OCI-LY7 (cell line): Measurements from ENCODE around the gene TMPRSS11E. TPM values are rescaled to one million over a fixed set of nuclear protein-coding genes. Genes with fewer than 3 reads are reported as not detected.

Experiments
- BruUV-seq: library from RNA; stranded (reverse); fragments of 400-500 nt; replicated peaks from 2 replicates; lab custom pipeline; 2021; lab: Mats Ljungman, UMichigan
- CTCF ChIA-PET: fragments of 300-600 bp; sonication (Branson Sonifier 250); formaldehyde crosslinking; loops from one replicate; lab custom pipeline; 2022; ENCODE audit warnings: antibody characterized with exemption; ENCODE audit not compliant: unreplicated experiment; lab: Charles Lee
- POLR2A ChIA-PET: fragments of 300-600 bp; sonication (Branson Sonifier 250); formaldehyde crosslinking; loops from one replicate; lab custom pipeline; 2022; ENCODE audit warnings: antibody characterized with exemption; lab: Charles Lee
- DNase-seq: peaks from one replicate; pipeline ENCODE4 v3.0.0-alpha.2; 2015; ENCODE audit warnings: low spot score
- H2AFZ ChIP-seq: fragments of 200-600 bp; sonication (generic), shearing (Covaris generic); 2 replicates; pipeline ENCODE4 v1.6.1; 2014; ENCODE audit warnings: mild to moderate bottlenecking, antibody characterized with exemption, low read length, moderate library complexity
- H3K27ac ChIP-seq: fragments of 200-600 bp; sonication (generic); 2 replicates; pipeline ENCODE4 v1.5.1; 2014; ENCODE audit warnings: mixed run types, low read depth, mild to moderate bottlenecking, moderate library complexity, low read length, inconsistent platforms; ENCODE audit not compliant: poor library complexity, severe bottlenecking
- H3K36me3 ChIP-seq: fragments of 200-600 bp; sonication (generic); 2 replicates; pipeline ENCODE4 v1.6.1; 2014; ENCODE audit warnings: mild to moderate bottlenecking, antibody characterized with exemption, low read length, moderate library complexity, mixed read lengths; ENCODE audit not compliant: insufficient read depth
- H3K4me1 ChIP-seq: fragments of 200-600 bp; sonication (generic); 2 replicates; pipeline ENCODE4 v1.5.1; 2014; ENCODE audit warnings: mild to moderate bottlenecking, low read length; ENCODE audit not compliant: insufficient read depth, poor library complexity, severe bottlenecking
- H3K4me2 ChIP-seq: fragments of 200-600 bp; sonication (generic); 2 replicates; pipeline ENCODE4 v1.6.1; 2014; ENCODE audit warnings: mild to moderate bottlenecking, low read length
- H3K4me3 ChIP-seq: fragments of 200-600 bp; sonication (generic); 2 replicates; pipeline ENCODE4 v1.5.1; 2014; ENCODE audit warnings: mild to moderate bottlenecking, low read depth, low read length; ENCODE audit not compliant: poor library complexity, severe bottlenecking
- H3K79me2 ChIP-seq: fragments of 200-600 bp; sonication (generic); 2 replicates; pipeline ENCODE4 v1.6.1; 2016; ENCODE audit warnings: low read depth, mild to moderate bottlenecking, low read length, moderate library complexity, mixed read lengths; ENCODE audit not compliant: insufficient read depth
- H3K9me2 ChIP-seq: fragments of 200-600 bp; sonication (generic); 2 replicates; pipeline ENCODE4 v1.6.1; 2016; ENCODE audit warnings: mild to moderate bottlenecking, low read length, mixed read lengths; ENCODE audit not compliant: insufficient read depth
- H3K9me3 ChIP-seq: fragments of 200-600 bp; sonication (generic); 2 replicates; pipeline ENCODE4 v1.6.1; 2014; ENCODE audit warnings: mild to moderate bottlenecking, mixed run types, low read length, mixed read lengths
- H4K20me1 ChIP-seq: fragments of 200-600 bp; sonication (generic); 2 replicates; pipeline ENCODE4 v1.6.1; 2014; ENCODE audit warnings: mild to moderate bottlenecking, antibody characterized with exemption, low read length, moderate library complexity, mixed read lengths; ENCODE audit not compliant: insufficient read depth
- EZH2phosphoT487 ChIP-seq: fragments of 200-600 bp; sonication (generic); IDR thresholded peaks from 2 replicates; pipeline ENCODE4 v1.6.1; 2018; ENCODE audit warnings: low read depth, borderline replicate concordance, mild to moderate bottlenecking, mixed run types, antibody characterized with exemption, low read length, moderate library complexity, mixed read lengths
- intact Hi-C: fragments of 100-400 bp; cut with micrococcal nuclease; formaldehyde crosslinking; loops from one replicate; pipeline ENCODE4 v1.10.0; 2022; ENCODE audit not compliant: unreplicated experiment
- total RNA-seq, 2 experiments: library from RNA; depleted of rRNA in 1 of 2; stranded (reverse); fragments of >200 nt in 1 of 2; shearing (Covaris generic) in 1 of 2; gene quantifications; 2 replicates each; pipeline ENCODE4 v1.2.3, GENCODE V29; 2014 to 2022
- TF ChIP-seq, protein P1 (sequence below): fragments of 200-600 bp; sonication (generic); conservative IDR thresholded peaks from 2 replicates; pipeline ENCODE4 v1.5.1; 2014; ENCODE audit warnings: mild to moderate bottlenecking, antibody characterized with exemption, low read length, moderate library complexity, mixed read lengths

TMPRSS11E gene
- total RNA-seq, 2 experiments from 2014 or later = not detected

DNA sequence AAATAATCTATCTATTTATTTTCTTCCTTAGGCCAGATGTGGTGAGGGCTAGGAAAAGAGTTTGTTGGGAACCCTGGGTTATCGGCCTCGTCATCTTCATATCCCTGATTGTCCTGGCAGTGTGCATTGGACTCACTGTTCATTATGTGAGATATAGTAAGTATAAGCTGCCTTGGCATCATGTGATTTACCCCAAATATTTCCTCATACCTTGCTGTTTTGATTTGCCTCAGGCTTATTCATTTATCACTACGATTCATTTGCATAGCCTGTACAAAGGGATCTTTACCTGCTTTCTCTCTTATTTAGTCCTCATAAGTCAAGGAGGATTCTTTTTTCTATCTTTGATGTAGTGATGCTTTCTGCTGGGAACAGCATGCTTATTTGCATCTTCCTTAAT, 14.5 kb downstream of the TMPRSS11E start:
- BruUV-seq = no TSS peak

GRCh38 chr4:68462691-68463090, 15.4 kb downstream of the TMPRSS11E start:
- no peak overlapping the region for H3K4me3 ChIP-seq
- H3K4me1 ChIP-seq = no peaks in the 10 kb centered on the region
- DNase-seq = no peak
- H4K20me1 ChIP-seq = no peaks in the 10 kb centered on the region
- CTCF ChIA-PET = no interaction called here
- H2AFZ ChIP-seq = no peak overlapping the region
- H3K4me2 ChIP-seq = no peak overlapping the region
- TF ChIP-seq, protein P1, sequence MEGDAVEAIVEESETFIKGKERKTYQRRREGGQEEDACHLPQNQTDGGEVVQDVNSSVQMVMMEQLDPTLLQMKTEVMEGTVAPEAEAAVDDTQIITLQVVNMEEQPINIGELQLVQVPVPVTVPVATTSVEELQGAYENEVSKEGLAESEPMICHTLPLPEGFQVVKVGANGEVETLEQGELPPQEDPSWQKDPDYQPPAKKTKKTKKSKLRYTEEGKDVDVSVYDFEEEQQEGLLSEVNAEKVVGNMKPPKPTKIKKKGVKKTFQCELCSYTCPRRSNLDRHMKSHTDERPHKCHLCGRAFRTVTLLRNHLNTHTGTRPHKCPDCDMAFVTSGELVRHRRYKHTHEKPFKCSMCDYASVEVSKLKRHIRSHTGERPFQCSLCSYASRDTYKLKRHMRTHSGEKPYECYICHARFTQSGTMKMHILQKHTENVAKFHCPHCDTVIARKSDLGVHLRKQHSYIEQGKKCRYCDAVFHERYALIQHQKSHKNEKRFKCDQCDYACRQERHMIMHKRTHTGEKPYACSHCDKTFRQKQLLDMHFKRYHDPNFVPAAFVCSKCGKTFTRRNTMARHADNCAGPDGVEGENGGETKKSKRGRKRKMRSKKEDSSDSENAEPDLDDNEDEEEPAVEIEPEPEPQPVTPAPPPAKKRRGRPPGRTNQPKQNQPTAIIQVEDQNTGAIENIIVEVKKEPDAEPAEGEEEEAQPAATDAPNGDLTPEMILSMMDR = no peak
- TF ChIP-seq EZH2phosphoT487 = no peak
- no peaks in the 10 kb centered on the region for H3K9me2 ChIP-seq
- H3K36me3 ChIP-seq = no peaks in the 10 kb centered on the region
- no peaks in the 10 kb centered on the region for H3K9me3 ChIP-seq
- H3K79me2 ChIP-seq = no peaks in the 10 kb centered on the region
- no TSS peak for BruUV-seq
- intact Hi-C loops = no loop called here
- POLR2A ChIA-PET = no interaction called here
- no peak overlapping the region for H3K27ac ChIP-seq

More for the DNA sequence above, 14.5 kb downstream of the TMPRSS11E start:
- ChIA-PET CTCF (no interaction called here), POLR2A (no interaction called here)
- TF ChIP-seq EZH2phosphoT487 = no peak
- TF ChIP-seq, protein P1 = no peak
- no peak for DNase-seq
- no peaks in the 10 kb centered on the region for H4K20me1 ChIP-seq
- no peaks in the 10 kb centered on the region for H3K9me2 ChIP-seq
- no peaks in the 10 kb centered on the region for H3K36me3 ChIP-seq
- no peaks in the 10 kb centered on the region for H3K9me3 ChIP-seq
- H3K4me2 ChIP-seq = no peak overlapping the region
- intact Hi-C loops = no loop called here
- H3K79me2 ChIP-seq = no peaks in the 10 kb centered on the region
- H2AFZ ChIP-seq = no peak overlapping the region
- no peak overlapping the region for H3K4me3 ChIP-seq
- no peaks in the 10 kb centered on the region for H3K4me1 ChIP-seq
- no peak overlapping the region for H3K27ac ChIP-seq

DNA sequence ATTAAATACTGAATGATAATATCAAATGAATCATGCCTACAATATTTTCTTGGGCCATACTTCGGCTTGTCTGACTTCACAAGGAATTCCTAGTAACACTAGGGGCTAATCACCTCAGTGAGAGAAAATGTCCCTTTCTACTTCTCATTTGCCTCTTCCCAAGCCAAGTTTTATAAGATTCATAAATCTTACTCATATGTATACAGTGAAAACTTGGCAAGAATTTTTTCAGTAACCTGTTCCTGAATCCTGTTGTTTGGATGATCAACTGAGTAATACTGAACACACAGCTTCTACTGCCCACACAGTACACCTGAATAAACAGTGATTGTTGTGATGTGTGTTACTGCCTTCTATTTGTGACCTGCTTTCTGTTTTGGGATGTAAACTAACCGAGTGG, 16.5 kb downstream of the TMPRSS11E start:
- Histone ChIP-seq H3K4me2 (no peak overlapping the region), H3K4me3 (no peak overlapping the region), H4K20me1 (no peaks in the 10 kb centered on the region), H3K9me3 (no peaks in the 10 kb centered on the region), H3K27ac (no peak overlapping the region), H3K36me3 (no peaks in the 10 kb centered on the region), H3K9me2 (no peaks in the 10 kb centered on the region), H3K79me2 (no peaks in the 10 kb centered on the region), H3K4me1 (no peaks in the 10 kb centered on the region), H2AFZ (no peak overlapping the region)
- TF ChIP-seq, protein P1 = no peak
- TF ChIP-seq EZH2phosphoT487 = no peak
- BruUV-seq = no TSS peak
- intact Hi-C loops = no loop called here
- no peak for DNase-seq
- ChIA-PET POLR2A (no interaction called here), CTCF (no interaction called here)
